ENCODE measurements around the gene CHST8. TPM values are rescaled to one million over a fixed set of nuclear protein-coding genes. Genes with fewer than 3 reads are reported as not detected.

The CHST8 gene
- polyA plus RNA-seq, 3 donors, result not detected

DNA sequence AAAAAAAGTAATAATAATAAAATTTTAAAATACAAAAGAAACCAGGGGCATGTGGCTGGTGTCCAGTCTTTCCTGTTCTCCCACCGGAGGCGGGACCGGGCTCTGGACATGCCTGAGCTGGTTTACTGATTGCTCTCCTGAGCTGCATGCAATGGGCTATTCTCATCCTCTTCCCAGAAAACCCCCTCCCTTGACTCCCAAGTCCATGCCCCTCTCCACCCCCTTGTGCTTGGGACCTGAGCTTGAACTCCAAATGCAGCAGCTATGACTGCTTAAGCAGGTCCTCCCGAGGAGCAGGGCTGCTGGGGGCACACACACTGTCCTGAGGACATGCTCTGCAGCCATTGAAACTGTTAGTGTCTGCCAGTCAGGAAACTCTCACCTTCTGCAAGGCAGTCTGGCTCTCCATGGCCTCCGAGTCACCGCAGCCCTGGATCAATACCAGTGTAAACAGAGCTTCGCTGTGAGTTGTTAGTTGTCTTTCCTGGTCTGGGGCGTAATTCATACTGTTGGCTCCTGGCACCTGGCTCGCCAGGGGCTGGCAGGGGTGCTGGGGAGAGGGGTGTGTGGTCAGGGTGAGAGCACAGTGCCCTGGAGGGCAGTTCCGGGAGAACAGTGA is 41.6 kb upstream of the CHST8 start:
- Mint-ChIP-seq H3K27me3 (ENCODE audit: low read depth in 3 of 3) (peaks cover 8 to 14% (median 11%) of the 10 kb centered on the region in 3 donors), H3K4me1 (no peaks in the 10 kb centered on the region), H3K27ac (peak overlapping the region in 1 of 7 donors; percentile 28), H3K9me3 (peaks cover 0 to 8% (median 2%) of the 10 kb centered on the region in 7 donors), H3K4me3 (no peak overlapping the region), H3K36me3 (no peaks in the 10 kb centered on the region)
- no peak overlapping the region for H3K4me2 ChIP-seq (replicated peaks; ENCODE audit: extremely low read depth, low read length, poor library complexity, severe bottlenecking)
- no peaks in the 10 kb centered on the region for H3K79me2 ChIP-seq (ENCODE audit: insufficient read depth, low read length)
- no peak for DNase-seq
- no peak overlapping the region for H3K9ac ChIP-seq (ENCODE audit: insufficient read depth, low read length, poor library complexity, severe bottlenecking)
- H3K27ac ChIP-seq (ENCODE audit: low read depth in 1 of 2, low read length in 2 of 2), result no peak overlapping the region
- no peaks in the 10 kb centered on the region for H3K4me1 ChIP-seq (ENCODE audit: control insufficient read depth in 1 of 2, insufficient read depth in 2 of 2, low read length in 2 of 2)
- 76% methylated on average over 7 of the region's 10 CpGs for WGBS (ENCODE audit: insufficient coverage)
- no peak overlapping the region for H3K4me3 ChIP-seq (replicated peaks in 1 of 3; ENCODE audit: low read depth in 2 of 3, low read length in 3 of 3)
- H4K20me1 ChIP-seq (ENCODE audit: insufficient read depth, low read length), result no peaks in the 10 kb centered on the region
- TF ChIP-seq, protein P1, sequence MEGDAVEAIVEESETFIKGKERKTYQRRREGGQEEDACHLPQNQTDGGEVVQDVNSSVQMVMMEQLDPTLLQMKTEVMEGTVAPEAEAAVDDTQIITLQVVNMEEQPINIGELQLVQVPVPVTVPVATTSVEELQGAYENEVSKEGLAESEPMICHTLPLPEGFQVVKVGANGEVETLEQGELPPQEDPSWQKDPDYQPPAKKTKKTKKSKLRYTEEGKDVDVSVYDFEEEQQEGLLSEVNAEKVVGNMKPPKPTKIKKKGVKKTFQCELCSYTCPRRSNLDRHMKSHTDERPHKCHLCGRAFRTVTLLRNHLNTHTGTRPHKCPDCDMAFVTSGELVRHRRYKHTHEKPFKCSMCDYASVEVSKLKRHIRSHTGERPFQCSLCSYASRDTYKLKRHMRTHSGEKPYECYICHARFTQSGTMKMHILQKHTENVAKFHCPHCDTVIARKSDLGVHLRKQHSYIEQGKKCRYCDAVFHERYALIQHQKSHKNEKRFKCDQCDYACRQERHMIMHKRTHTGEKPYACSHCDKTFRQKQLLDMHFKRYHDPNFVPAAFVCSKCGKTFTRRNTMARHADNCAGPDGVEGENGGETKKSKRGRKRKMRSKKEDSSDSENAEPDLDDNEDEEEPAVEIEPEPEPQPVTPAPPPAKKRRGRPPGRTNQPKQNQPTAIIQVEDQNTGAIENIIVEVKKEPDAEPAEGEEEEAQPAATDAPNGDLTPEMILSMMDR (IDR thresholded peaks at IDR 0.05), result no peak
- H3K9me3 ChIP-seq (replicated peaks in 1 of 2; ENCODE audit: control insufficient read depth in 1 of 2, insufficient read depth in 1 of 2, low read length in 2 of 2), result peaks cover under 1 to 4% of the 10 kb centered on the region in 2 donors
- no peaks in the 10 kb centered on the region for H3K27me3 ChIP-seq (ENCODE audit: control insufficient read depth in 2 of 2, insufficient read depth in 2 of 2, low read length in 2 of 2)
- H3K36me3 ChIP-seq (replicated peaks in 1 of 2; ENCODE audit: control insufficient read depth in 1 of 2, insufficient read depth in 2 of 2, low read length in 2 of 2), result no peaks in the 10 kb centered on the region
- H2AFZ ChIP-seq (ENCODE audit: insufficient read depth, low read depth, low read length, poor library complexity, severe bottlenecking), result no peak overlapping the region
- intact Hi-C loops (cut with micrococcal nuclease), result no loop called here

DNA sequence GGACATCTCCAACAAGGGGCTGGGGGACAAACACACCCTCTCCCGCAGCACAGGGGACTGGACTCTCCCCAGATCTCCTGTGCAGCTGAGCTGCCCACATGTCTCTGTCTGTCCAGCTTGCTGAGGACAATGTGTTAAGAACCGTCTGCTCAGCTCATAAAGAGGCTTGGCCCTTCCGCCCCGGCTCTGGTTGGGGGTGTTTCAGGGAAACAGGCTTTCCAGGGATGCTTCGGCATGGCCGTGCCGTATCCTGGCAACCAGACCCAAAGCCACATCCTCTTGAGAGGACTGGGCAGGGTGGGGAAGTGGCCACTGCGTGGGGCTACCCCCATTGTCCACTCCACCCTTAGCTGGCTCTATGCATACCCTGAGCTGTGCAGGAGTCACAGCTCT is 41.1 kb upstream of the CHST8 start:
- no peaks in the 10 kb centered on the region for H3K9me3 ChIP-seq (replicated peaks in 1 of 2; ENCODE audit: control insufficient read depth in 1 of 2, insufficient read depth in 1 of 2, low read length in 2 of 2)
- no peaks in the 10 kb centered on the region for H3K4me1 ChIP-seq (ENCODE audit: control insufficient read depth in 1 of 2, insufficient read depth in 2 of 2, low read length in 2 of 2)
- Mint-ChIP-seq H3K4me3 (no peak overlapping the region), H3K9me3 (peaks cover 0 to 4% (median 0%) of the 10 kb centered on the region in 7 donors), H3K36me3 (no peaks in the 10 kb centered on the region), H3K27ac (no peak overlapping the region), H3K4me1 (no peaks in the 10 kb centered on the region), H3K27me3 (ENCODE audit: low read depth in 3 of 3) (peaks cover 8 to 14% (median 11%) of the 10 kb centered on the region in 3 donors)
- H3K79me2 ChIP-seq (ENCODE audit: insufficient read depth, low read length), result no peaks in the 10 kb centered on the region
- no peaks in the 10 kb centered on the region for H4K20me1 ChIP-seq (ENCODE audit: insufficient read depth, low read length)
- H3K4me3 ChIP-seq (replicated peaks in 1 of 3; ENCODE audit: low read depth in 2 of 3, low read length in 3 of 3), result no peak overlapping the region
- intact Hi-C loops (cut with micrococcal nuclease), result no loop called here
- no peaks in the 10 kb centered on the region for H3K27me3 ChIP-seq (ENCODE audit: control insufficient read depth in 2 of 2, insufficient read depth in 2 of 2, low read length in 2 of 2)
- TF ChIP-seq, protein P1 (IDR thresholded peaks at IDR 0.05), result no peak
- no peak overlapping the region for H3K4me2 ChIP-seq (replicated peaks; ENCODE audit: extremely low read depth, low read length, poor library complexity, severe bottlenecking)
- H3K27ac ChIP-seq (ENCODE audit: low read depth in 1 of 2, low read length in 2 of 2), result no peak overlapping the region
- no peak for DNase-seq
- H3K9ac ChIP-seq (ENCODE audit: insufficient read depth, low read length, poor library complexity, severe bottlenecking), result no peak overlapping the region
- no peak overlapping the region for H2AFZ ChIP-seq (ENCODE audit: insufficient read depth, low read depth, low read length, poor library complexity, severe bottlenecking)
- 83% methylated on average over 2 of the region's 8 CpGs for WGBS (ENCODE audit: insufficient coverage)
- no peaks in the 10 kb centered on the region for H3K36me3 ChIP-seq (replicated peaks in 1 of 2; ENCODE audit: control insufficient read depth in 1 of 2, insufficient read depth in 2 of 2, low read length in 2 of 2)

All from CD14-positive monocyte (primary cell).